ENCODE measurements around the gene KRTAP9-4.
"Not testable (repeated sequence)": the region's sequence is repeated elsewhere in the genome, so short reads cannot be mapped to it uniquely, and the experiment has no call there.

Gene KRTAP9-4

DNA sequence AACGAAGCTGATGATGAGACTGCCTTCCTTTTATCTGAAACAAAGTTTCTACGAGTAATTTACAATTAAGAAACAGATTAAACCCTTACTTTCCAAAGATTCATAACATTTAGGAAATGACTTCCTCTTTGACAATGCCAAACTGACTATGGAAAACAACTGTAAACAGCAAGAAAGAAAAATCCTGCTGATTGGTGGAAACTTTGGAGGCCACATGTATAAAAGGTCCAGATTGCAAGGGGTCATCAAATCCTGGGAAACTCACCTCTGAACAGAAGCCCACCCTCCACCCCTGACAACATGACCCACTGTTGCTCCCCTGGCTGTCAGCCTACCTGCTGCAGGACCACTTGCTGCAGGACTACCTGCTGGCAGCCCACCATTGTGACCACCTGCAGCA is 15.6 kb downstream of the KRTAP9-4 start, which contains the start of gene KRTAP9-6:
Gene KRTAP9-6, plus strand, starts transcription at position 301 of the 400 bp plus-strand sequence. Its CDS starts 0 bp downstream, at position 301.
- peak; percentile 0 for DNase-seq (ENCODE audit: low read depth)

DNA sequence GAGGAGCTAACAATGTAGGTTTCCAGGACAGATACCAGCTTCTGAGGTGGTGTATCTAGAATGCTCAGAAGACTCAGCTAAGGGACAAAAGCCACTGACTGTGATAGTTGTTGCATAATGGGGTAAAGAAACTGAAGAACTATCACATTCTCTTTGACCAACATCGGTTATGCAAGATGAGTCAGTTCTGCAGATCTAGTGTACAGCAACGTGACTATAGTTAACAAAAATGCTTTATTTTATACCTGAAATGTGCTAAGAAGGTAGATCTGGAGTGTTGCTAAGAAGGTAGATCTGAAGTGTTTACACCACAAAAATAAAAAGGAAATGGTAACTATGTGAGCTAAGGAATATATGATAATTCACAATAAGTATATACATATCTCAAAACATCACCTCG is 18.2 kb downstream of the KRTAP9-4 start:
- DNase-seq (ENCODE audit: low read depth) = no peak

DNA sequence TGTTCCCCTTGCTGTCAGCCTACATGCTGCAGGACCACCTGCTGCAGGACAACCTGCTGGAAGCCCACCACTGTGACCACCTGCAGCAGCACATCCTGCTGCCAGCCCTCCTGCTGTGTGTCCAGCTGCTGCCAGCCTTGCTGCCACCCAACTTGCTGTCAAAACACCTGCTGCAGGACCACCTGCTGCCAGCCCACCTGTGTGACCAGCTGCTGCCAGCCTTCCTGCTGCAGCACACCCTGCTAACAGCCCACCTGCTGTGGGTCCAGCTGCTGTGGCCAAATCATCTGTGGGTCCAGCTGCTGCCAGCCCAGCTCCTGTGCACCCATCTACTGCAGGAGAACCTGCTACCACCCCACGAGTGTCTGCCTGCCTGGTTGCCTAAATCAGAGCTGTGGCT is 21.8 kb downstream of the KRTAP9-4 start:
- DNase-seq (ENCODE audit: low read depth) = not testable (repeated sequence)

DNA sequence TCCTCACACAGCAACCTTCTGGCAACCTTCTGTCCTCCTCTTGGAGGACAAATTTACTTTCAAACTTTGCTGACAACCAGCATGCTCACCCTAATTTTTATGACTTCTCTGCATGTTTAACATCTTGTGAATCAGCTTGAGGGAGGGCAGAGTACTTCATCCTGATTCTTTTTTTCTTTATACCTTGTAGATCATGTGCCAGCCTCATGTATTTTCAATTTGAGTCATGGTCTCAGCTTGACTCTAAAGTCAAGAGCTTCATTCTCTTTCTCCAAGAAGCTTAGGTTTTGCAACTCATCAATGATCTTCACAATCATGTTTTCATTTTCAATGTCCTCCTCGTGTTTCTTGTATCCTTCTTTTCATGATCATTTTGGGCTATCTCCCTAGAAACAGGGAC is 22.4 kb downstream of the KRTAP9-4 start:
- no peak for DNase-seq (ENCODE audit: low read depth)

DNA sequence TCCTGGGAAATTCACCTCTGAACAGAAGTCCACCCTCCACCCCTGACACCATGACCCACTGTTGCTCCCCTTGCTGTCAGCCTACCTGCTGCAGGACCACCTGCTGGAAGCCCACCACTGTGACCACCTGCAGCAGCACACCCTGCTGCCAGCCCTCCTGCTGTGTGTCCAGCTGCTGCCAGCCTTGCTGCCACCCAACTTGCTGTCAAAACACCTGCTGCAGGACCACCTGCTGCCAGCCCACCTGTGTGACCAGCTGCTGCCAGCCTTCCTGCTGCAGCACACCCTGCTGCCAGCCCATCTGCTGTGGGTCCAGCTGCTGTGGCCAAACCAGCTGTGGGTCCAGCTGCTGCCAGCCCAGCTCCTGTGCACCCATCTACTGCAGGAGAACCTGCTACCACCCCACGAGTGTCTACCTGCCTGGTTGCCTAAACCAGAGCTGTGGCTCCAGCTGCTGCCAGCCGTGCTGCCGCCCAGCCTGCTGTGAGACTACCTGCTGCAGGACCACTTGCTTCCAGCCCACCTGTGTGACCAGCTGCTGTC is 26.2 kb downstream of the KRTAP9-4 start, which contains the start of gene KRTAP9-7:
Gene KRTAP9-7, plus strand, starts transcription at position 51 of the 543 bp plus-strand sequence. Its CDS starts 0 bp downstream, at position 51.
- not testable (repeated sequence) for DNase-seq (ENCODE audit: low read depth)

DNA sequence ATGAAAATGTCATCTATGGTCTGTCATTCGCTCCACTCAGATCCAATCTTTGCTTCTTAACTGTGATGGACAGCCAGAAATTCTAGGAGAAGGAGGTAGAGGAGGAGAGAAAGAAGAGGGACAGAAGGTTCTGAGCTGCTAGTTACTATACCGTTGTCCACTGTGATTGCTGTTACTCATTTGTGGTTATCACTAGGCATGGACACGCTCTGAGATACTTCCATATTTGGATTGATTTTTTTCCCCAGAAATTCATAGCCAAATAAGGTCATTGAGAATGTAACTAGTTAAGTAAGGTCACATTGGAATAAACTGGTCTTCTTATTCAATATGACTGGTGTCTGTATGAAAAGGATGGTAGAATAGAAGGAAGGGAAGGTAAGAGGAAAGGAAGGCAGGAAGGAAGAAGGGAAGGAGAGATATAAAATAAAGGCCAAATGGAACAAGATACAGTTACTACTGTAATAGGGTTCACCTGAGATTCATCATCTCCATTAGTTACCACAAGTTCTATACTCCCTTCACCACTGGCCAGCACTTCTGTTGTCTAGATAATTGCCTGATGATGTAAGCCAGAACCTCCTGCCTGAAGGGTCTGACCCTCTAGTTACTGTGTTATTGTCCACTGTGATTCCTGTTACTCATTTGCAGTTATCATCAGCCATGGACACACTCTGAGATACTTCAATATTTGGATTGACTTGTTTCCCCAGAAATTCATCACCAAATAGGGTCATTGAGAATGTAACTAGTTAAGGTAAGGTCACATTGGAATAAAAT is 28.9 kb downstream of the KRTAP9-4 start:
- peak; percentile 0 for DNase-seq (ENCODE audit: low read depth)

DNA sequence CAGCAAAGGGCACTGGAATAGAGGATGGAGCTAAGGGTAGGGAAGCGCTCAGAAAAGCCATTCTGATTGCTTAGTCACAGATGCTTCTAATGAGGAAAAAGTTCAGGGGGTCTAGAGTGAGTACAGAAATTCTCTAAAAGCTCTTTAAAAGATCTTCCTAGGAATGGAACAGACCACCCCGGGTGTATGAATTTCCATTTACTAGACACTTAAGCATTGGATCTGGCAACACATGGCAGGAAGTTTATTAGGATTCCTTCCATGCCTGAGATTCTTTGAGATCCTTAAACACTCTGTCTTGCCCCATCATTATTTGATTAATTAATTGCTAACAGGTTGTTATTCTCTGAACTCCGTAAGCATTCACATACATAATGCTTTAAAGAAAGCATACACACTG is 34.6 kb downstream of the KRTAP9-4 start:
- DNase-seq (ENCODE audit: low read depth) = peak; percentile 75

DNA sequence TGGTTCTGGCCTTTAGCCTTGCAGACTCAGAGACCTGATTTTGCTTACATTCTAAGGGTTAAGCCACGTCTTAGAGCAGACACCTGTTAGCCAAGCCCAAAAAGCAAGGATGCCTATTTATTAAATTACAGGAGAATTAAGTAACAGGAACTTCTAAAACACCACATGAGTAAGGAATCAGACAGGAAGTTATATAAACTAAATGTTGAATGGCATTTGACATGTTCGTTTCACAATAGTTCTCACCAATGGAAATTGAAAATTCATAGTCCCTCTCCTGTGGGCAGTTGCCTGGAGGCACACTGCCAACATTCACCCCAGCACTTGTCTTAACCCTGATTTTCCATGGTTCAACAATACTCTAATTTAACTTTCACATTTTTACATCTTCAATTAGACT is 35.1 kb downstream of the KRTAP9-4 start:
- peak; percentile 0 for DNase-seq (ENCODE audit: low read depth)

DNA sequence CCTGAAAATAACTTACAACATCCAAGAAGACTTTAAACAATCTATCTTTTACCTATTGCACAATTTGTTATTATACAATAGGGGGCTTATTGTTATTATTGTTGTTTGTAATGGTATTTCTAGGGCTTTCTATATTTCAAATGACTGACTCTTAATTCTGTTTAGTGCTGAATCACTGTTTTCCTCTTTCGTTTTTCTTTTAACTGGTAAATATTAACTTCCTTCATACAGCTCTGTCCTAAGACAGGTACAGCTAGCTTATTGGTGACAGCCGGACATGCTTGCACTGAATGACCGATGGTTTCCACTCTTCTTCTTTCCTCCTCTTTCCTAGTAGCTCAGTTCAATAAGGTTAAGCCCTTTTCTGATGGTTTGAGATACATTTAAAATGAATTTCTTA is 37.6 kb downstream of the KRTAP9-4 start:
- DNase-seq (ENCODE audit: low read depth) = no peak

DNA sequence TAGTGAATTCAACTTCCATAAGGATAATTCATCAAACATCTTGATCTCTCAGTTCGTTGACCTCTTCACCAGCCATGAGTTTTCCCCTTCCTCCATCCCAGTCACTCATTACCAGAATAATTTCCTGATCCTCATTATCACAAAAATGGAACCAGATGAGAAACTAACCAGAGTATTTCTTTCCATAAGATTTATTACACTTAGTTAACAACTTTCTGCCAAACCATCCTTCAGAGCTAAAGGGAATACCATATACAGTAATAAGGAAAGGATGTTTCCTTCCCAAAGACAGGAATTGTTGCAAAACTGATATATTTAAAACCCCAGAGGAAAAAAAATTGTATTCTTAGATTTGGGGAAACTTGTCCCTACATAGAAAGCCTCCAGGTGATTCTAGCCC is 44.5 kb downstream of the KRTAP9-4 start:
- DNase-seq (ENCODE audit: low read depth) = no peak

DNA sequence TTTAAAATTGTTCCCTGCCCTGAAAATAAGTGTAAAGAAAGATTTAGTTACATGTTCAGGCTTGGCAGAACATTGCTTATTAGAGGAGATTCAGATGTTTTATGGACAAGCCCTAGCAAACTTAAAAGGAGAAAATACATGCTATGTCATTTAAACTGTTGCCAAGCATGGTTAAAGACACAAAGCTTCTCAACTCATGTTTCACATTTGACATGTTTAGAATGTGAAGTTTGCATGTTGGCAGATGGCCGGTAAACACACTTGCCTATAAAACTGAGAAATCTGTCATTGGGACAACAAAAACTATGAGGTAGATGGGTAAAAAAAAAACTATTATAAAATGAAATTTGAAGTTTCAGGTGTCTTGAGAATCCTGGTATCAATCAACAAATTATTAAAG is 47.4 kb downstream of the KRTAP9-4 start:
- no peak for DNase-seq (ENCODE audit: low read depth)

DNA sequence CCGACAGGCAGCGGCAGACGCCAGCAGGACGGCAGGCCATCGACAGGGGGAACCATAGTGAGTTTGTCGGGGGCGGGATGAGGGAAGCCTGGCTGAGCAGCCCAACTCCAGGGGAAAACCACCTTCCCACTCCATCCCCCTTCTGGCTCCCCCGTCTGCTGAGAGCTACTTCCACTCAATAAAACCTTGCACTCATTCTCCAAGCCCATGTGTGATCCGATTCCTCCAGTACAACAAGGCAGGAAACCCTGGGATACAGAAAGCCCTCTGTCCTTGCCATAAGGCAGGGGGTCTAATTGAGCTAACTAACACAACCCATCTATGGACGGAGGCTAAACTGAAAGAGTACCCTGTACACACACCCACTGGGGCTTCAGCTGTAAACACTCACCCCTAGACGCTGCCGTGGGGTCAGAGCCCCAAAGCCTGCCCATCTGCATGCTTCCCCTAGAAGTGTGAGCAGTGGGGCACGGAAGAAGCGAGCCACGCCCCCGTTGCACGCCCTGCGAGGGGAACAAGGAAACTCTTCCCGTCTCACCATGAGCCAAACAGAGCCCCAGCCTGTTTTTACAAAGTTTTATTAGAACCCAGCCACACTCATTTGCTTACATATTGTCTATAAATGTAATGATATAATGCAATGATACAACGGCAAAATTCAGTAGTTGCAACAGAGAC is 49.1 kb downstream of the KRTAP9-4 start:
- no peak for DNase-seq (ENCODE audit: low read depth)

All from fibroblast of gingiva (primary cell).